ENCODE measurements around the gene CRIM1.

Gene CRIM1

DNA sequence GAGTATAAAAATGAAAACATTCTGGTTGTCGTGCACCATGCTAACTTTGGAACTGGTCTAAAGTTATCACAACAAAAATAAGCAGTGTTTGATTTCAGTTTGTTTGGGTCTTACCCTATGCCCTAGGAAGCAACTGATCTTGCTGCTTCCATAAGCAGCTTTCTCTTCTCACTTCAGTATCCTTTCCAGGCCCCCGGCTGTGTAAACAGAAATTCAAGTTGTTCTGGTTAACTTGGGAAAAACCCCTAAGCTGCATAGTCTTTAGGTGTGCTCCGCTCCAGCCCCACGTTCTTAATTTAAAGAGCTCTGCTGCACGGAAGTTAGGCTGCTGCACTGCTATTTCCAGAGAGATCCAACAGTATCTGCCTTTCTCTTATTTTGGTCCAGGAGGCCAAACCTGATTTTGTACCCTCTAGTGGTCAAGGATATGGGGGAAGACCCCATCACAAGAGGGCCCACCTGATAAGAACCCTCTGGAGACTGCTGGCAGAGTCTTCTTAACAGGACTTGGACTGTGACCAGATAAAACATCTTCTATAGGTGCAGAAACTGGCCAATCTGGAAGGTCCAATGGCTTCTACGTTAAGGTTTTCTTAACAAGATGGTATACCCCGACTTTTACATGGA is 173.3 kb downstream of the CRIM1 start:
- no peak for DNase-seq

DNA sequence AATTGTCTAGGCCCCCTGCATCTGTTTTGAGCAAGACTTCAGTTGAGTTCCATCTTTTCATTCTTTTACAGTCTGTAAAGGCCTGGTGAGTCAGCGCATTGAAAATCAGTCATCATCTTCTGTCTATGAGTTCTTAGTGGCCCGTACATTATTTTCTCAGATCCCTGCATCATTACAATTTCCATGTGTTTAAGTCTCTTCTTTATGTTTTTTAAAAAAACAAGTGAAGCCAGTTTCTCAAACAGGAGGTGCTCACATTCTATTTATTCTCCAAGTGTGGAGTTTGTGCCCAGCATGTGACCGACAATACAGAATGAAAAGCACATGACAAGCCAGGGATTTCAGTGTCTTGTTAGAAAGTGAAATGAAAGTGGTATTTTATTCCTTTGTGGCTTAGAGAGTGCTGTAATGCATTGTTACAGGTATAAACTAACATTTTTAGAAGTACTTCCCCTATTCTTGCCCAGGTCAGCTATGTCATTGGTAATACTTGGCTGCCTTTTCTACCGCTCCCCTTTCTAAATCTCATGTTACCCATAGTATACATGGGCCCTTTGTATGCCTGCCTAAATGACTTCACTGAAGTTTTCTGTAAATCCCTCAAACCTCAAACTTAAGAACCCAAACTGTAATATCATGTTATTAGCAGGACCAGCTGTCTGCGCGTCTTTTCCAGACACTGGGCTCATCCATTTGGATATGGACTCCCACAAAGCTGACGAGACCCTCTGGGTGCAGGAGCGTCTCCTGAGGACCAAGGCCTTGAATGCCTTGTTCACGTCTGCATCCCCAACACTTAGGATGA is 174.8 kb downstream of the CRIM1 start:
- no peak for DNase-seq

DNA sequence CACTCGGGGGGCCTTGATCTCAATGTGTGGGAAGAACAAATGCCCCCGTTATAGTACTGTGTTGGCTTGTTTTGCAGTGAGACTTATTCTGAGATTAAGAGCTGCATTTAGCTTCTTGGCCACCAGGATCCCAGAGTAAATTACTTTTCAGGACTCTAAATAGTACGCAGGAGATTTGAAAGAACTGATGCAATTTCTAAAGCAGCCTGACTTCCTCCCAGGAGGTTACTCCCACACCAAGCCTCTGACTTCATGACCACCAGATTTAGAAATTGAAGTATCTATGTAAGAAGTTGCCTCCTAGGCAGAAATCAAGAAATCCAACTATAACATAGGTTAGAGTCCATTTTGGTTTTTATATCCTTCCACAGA is 175.4 kb downstream of the CRIM1 start:
- no peak for DNase-seq

DNA sequence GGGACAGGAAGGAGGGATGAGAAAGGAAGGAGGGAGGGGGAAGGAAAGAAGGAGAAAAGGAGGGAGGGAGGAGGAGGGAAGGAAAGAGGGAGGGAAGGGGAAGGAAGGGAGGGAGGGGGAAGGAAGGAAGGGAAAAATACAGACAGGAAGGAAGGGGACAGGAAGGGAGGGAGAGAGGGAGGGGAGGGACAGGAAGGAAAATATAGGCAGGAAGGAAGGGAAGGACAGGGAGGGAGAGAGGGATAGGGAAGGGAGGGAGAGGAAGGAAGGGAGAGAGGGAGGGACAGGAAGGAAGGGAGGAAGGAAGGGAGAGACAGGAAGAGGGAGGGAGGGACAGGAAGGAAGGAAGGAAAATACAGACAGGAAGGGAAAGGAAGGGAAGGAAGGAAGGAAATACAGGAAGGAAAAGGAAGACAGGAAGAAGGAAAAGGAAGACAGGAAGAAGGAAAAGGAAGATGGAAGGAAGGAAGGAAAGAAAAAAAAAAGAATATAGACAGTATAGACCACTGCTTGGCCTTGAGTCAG is 178.8 kb downstream of the CRIM1 start:
- DNase-seq = no peak

DNA sequence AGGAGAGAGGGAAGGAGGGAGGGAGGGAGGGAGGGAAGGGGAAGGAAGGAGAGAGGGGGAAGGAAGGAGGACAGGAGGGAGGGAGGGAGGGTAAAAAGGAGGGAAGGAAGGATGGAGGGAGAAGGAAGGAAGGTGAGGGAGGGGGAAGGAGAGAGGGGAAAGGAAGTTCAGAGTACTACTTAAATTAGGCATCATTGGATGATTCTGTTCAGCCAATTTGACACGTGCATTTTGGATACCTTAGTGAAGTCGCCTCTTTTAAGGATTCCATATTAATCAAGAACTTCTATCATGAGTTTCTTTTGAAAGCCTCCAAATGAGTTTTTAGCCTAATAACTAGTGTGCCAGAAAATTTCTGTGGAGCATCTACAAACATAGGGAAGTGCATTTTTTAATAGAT is 179.5 kb downstream of the CRIM1 start:
- no peak for DNase-seq

DNA sequence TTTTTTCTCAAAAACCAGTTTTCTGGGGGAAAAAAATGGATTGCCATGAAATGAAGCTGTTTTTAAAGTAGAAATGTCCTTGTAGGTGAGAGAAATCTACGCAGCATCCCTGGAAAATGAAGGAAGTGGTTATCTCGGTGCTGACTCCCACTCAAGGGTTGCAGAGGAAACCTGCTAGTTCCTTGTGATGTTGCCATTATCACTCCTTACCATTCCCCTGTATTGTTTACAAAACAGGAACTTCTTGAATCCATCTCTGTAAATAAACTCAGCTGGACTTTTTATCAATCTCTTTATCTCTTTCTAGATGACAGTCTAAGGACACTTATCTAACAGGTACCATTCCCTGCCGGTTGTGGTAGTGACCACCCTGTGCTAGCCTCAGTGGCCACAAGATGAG is 181.2 kb downstream of the CRIM1 start:
- DNase-seq = no peak

DNA sequence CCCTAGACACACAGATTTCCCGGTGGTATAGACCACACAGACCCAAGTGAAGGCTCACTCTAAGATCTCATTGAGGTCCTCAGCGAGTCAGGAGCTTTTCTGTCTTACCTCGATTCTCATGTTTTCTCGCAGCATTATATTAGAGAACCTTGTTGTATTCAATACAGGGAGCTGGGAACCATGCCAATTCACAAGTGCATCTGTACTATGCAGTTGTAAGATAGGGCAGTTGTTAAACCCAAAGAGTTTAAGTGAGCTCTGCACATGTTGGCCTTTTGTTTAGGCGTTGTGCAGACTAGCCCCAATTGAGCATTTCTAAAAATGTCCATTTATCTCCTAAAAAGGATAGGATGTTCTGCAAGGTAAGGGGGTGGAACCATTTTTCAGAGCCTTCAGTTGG is 182.8 kb downstream of the CRIM1 start:
- DNase-seq = peak; percentile 8

DNA sequence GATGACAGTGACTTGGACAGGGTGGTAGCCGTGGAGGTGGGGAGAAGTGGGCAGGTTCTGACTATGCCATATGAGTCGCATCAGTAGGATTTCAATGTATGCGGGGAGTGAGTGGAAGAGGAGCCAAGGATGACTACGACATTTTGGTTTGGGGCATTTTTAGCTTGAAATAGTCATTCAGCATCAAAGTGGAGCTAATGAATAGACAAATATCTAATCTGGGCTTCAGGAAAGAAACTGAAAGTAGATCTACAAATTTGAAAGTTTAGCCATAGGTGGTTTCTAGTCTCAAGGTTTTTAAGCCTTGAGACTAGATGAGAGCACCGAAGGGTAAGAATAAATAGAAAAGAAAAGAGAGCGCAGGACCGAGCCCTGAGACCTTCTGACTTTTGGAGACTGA is 184.1 kb downstream of the CRIM1 start:
- no peak for DNase-seq

DNA sequence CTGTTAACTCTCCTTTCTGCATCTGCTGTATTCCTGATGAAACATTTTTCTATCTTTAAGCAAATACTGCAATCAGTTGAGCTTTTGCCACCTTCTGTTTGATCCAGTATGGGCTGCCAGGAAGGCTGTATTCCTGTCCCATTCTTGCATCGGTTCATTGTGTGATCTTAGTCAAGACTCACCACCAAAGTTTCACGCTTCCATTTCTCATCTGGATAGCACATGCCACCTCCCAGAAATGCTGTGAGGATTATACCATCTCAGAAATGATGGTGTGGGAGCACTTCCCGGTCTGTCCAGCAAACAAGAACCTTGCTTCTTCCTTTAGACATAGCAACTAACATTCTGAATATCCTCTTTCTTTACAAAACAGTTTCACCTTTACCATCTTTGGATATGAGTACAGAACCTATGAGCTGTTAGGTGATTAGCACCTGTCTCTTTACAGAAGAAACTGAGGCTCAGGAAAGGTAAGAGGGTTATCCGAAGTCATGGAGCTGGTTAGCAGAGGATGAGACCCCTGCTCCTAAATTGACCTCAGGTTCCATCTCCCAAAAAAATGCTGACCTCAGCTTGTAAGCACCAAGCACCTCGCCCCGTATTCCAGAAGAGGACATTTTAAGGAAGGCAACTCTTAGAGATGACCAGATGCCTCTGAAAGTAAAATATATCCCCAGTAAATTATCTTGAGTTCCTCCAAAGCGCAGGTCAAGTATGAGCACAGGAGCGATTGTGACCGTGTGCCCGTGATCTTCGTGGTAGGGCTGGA is 185.6 kb downstream of the CRIM1 start:
- DNase-seq = no peak

DNA sequence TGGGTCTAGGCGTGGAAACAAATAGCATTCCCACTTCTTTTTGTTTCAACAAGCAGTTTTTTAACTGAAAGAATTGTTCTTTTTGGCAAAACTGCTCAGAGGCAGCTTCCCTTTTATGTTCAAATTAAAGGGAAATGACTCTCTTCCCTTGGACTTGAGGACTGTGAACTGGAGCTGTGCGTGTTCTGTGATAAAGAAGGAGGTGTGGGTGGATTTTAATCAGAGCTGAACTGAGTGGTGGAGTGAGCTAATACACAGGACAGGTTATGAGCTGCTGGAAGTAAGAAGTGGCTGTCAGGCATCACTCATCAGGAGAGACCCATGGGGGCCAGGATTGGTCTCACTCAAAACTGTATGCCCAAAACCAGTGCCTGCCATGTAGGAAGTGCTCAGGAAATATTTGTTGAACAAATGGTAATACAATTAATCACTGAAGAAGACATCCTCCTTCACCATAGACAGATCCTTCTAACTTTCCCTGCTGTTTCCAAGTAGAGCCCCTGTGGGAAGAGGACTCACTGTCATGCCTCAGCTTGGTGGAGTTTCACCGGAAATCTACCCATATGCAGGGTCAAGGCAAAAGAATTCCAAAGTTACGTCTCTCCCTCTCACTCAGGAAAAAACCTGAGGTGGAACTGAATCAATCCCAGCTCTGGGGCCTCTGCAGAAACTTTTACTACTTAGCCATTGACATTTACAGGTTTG is 186.5 kb downstream of the CRIM1 start:
- no peak for DNase-seq

DNA sequence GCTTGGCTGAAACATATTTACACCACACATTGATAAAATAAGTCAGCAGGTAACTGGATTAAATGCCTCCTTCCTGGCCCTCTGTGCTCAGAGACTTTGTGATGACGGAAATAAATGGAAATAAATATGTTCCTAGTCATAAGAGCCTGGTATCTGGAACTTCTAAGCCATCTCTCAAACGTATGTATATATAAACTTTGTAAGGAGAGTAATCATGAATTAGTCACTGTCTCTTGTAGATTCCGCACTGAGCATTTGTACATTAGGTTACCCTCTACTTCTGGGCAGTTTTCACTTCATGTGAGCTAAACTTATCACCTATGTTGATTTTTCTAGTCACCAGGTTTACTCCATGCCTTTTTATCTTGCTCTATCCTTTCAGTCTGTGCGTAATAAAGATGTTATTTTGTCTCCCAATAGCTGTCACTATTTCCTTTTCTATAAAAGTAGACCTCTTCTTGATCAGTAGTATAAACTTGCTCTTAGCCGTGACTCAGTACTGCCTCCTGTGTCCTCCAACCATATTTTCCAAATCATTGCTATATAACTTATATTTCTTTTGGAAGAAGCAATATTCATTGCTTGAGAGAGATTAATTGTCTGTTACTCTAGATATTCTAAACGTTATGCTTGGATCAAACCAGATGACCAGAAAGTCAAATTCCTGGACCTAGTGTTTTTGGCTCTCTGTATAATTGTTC is 189.2 kb downstream of the CRIM1 start:
- DNase-seq = no peak

DNA sequence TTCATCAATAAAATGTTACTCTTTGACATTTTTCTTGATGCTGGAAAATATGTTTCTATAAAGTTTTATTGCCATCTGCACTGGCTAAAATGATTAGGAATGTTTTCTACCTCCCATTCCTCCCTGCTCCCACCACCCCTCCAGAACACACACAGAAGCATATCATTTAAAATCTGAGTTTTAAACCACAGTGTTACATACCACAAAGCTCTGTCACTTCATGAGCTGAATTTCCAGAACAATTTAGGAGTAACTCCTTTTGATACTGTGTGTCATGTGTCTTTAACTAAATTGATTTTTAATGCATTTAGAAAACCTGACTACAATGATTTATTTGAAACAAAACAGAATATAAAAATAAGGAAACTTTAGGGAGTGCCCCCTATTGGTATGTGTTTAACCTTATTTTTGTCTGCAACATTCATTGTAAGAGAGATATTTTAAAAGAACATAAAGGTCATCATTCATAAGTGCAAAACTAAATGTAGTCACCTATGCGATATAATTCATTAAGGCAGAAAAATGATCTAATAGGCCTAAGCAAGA is 190.4 kb downstream of the CRIM1 start:
- no peak for DNase-seq

DNA sequence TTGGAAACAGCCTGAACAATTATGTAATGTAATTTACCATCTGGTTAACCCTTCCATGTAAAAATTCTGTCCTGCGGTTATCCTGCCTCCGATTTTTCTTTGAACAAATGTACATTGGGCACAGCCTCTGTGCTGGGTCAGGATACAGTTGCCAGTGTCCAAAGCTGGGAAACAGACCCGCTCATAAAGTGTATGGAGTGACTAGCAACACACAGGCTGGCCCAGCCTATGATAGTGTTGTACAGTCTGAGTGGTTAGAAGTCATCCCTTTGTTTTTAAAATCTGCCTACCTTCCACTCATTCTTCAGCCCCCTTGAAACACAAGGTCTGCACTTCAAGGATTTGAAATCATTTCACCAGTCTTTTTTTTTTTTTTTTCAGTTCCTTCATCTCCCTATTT is 192.3 kb downstream of the CRIM1 start:
- DNase-seq = no peak

DNA sequence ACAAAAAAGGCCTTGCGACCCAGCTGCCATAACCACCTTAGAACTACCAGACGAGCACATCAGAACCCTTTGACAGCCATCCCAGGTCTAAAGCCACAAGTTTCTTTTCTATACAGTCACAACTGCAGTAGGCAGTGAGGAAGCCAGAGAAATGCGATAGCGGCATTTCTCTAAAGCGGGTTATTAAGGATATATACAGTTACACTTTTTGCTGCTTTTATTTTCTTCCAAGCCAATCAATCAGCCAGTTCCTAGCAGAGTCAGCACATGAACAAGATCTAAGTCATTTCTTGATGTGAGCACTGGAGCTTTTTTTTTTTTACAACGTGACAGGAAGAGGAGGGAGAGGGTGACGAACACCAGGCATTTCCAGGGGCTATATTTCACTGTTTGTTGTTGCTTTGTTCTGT is 193.6 kb downstream of the CRIM1 start:
- no peak for DNase-seq

DNA sequence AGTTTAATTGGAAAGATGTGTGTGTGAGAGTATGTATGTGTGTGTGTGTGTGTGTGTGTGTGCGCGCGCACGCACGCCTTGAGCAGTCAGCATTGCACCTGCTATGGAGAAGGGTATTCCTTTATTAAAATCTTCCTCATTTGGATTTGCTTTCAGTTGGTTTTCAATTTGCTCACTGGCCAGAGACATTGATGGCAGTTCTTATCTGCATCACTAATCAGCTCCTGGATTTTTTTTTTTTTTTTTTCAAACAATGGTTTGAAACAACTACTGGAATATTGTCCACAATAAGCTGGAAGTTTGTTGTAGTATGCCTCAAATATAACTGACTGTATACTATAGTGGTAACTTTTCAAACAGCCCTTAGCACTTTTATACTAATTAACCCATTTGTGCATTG is 194.4 kb downstream of the CRIM1 start:
- no peak for DNase-seq

DNA sequence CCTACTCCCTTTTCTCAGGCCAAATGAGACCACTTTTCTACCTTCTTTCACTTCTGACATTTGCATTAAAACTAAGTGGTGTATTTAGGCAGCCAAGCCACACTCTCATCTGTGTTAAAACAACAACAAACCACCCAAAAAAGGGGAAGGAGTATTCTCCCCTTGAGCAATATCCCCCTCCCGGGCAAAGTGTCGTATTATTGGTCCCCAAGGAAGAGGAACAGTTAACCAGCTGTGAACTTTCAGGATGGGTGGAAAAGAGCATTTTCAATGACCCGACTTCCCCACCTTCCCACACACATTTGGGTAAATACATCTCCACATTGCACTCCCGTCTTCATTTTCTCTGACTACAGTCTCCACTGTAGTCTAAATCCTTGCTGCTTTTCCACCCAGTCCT is 198.1 kb downstream of the CRIM1 start:
- DNase-seq = no peak

DNA sequence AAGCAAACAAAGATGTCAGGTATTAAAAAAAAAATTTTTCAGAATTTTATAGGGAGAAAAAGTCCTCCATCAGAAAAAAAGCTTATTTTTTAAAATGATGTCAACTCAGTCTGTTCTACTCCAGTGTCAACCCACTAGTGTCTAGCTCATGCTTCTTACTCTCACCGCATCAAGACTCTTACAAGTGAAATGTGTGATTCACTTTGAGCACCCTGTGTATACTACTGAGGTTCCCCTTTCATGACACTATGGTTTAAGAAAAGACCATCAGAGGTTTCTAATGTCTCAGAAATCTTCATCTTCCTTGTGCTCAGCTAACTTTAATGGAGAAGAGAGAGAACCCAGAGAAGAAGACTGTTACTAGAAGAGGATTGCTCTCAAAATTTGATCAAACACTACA is 199.0 kb downstream of the CRIM1 start:
- DNase-seq = no peak

DNA sequence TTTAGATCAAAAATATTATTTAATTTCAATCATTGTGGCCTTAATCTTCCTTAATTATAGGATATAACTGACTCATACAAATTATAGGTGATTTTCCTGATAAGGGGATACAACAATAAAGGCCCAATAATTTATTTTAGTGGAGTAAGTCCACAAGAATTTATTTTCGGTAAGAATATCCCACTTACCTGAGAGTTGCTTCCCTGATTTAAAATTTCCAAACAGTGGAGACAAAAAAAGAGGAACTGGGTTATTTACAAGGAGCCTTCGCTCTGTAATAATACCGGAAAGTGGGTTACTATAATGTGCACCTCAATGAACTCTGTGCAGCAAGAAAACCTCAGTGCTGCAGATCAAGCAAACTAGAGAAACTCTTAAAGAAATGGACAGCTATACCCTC is 200.2 kb downstream of the CRIM1 start:
- no peak for DNase-seq

DNA sequence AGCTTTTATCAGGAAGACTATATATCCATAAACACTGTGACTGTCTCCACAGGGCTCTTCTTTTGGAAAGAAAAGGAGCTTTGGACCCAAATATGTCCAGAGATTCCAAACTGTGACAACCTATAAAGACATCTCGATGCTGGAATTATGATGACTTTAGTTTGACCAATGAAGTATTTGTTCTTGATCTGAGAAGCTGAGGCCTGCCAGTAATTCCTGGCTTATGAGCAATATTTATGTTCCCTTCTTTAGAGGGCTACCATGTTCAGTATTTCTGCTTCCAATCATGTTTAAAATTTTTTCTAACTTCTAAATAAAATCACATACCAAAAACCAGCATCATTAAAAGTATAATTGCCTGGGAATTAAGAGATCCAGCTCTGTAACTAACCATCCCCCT is 201.3 kb downstream of the CRIM1 start:
- DNase-seq = no peak

DNA sequence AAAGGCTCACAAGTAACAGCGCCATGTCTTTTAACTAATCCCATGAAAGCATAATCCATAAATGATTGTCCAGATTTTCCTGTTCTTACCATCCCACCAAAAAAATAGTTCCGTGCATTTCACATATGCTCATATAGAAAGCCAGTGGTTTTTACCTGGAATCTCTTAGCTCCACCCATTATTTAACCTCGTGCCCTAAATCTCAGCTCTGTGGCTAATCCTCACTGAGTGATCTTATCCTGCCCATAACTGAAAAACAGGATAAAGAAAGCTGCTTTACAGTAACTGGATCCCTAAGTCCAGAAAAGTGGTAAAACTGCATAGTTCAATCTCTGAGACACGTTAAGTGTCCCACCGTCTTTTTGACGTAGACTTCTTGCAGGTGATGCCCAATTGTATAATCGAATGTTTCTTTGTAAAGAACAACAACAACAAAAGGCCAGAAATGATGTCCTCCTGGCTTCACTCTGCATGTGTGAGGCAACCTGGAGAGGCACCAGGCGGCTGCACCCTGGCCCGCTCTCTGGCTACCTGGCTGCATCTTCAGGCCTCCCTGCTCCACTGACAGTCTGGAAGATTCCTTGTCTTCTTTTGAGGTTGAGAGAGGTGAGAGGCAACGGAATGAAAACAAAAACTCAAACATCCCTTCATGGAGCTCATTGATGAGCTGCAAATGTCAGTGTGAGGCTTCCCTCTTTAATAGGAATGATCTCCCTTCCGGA is 203.8 kb downstream of the CRIM1 start:
- DNase-seq = no peak

DNA sequence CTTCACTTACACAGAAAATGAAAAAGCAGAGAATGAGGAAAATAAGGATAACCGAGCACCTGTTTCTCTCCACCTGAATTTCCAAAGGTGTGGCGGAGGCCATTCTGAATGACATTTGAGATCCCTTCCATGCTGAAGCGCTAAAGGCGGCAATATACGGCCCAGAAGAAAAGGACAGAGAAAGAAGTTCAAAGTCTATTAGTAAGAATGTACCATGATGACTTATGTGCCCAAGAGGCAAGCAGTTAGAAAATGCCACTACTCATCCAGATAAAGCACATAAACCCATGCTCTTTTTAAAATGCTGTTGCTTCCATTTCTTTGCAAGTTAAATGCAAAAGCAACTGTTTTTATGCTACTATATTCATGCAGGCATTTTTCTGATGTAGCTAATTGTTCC is 205.1 kb downstream of the CRIM1 start:
- no peak for DNase-seq

All from DMS53 (cell line).